Stimulated activated CD8-positive, alpha-beta memory T cell treated with anti-CD3 and anti-CD28 coated beads, Interleukin-7, amount 100 ng/mL, for 1 hour (primary cell): ENCODE measurements around the gene NFATC3.

Source experiments
- DNase-seq, 2 donors: peaks; one replicate each; pipeline ENCODE4 v3.0.0-alpha.2; 2020; ENCODE audit warnings: low read depth in 2 of 2

NFATC3 gene

GRCh38 chr16:68272507-68273209 lies 187.5 kb downstream of the NFATC3 start:
- DNase-seq, result no peak

DNA sequence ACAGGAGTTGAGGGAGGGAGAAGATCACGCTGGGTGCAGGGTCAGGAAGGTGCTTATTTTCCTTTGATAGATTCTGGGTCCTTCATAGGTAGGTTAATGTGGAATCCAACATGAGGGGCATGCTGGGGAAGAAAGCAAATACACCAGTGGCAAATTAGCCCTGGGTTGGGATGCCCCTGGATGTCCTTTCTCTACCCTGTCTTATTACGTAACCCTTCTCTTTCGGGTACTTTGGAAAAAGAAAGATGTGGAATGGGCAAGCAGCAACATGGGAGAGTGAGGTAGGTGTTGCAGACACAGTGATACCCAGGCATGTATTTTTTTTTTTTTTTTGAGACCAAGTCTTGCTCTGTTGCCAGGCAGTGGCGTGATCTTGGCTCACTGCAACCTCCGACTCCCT lies 188.3 kb downstream of the NFATC3 start:
- no peak for DNase-seq

GRCh38 chr16:68273896-68274295 lies 188.7 kb downstream of the NFATC3 start:
- no peak for DNase-seq

DNA sequence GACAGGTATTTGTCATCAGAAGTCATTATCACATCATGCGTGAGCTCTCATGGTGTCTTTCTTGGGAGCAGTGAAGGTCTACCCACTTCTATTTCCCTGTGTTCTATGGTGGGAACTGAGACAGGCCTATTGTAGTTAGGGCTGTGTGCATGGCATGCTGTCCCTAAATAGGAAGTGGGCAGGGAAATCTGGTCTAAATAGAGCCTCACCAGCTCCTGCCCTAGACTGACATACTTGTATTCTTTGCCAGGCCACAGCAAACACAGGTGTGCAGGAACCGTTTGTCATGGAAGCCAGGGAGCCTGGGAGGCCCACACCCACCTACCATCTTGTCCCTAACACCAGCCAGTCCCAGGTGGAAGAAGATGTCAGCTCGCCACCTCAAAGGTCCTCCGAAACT lies 189.3 kb downstream of the NFATC3 start:
- DNase-seq, result no peak

GRCh38 chr16:68275611-68276191 lies 190.5 kb downstream of the NFATC3 start:
- DNase-seq, result no peak

- no peak for DNase-seq
These were observed 191.1 kb downstream of the NFATC3 start for GRCh38 chr16:68276223-68276622.
